Upper lobe of left lung (tissue), 4 donors: Measurements from ENCODE around the gene ALPK1.

Experiments used
- CTCF ChIP-seq, 6 experiments: fragments of 450-650 bp in 4 of 6; fragments of 200-600 bp in 2 of 6; sonication (generic) in 2 of 6; IDR thresholded peaks; one replicate each; pipeline ENCODE4 v1.5.1; 2016 to 2019; ENCODE audit warnings: antibody characterized with exemption in 6 of 6
- EP300 ChIP-seq, 4 donors: sonication (generic); formaldehyde crosslinking; IDR thresholded peaks; one replicate each; pipeline ENCODE4 v1.5.1; 2017; ENCODE audit warnings: antibody characterized with exemption in 4 of 4, control low read depth in 2 of 4
- POLR2A ChIP-seq, 4 donors: fragments of 450-650 bp; IDR thresholded peaks; one replicate each; pipeline ENCODE4 v1.5.1; 2016 to 2017; ENCODE audit warnings: antibody characterized with exemption in 4 of 4, mild to moderate bottlenecking in 2 of 4
- POLR2AphosphoS5 ChIP-seq, 2 donors: sonication (generic); formaldehyde crosslinking; IDR thresholded peaks; one replicate each; pipeline ENCODE4 v1.5.1; 2017; ENCODE audit warnings: antibody characterized with exemption in 2 of 2

GRCh38 chr4:112371361-112371760 is 74.2 kb downstream of the ALPK1 start:
- TF ChIP-seq CTCF (IDR thresholded peaks at IDR 0.05) (no peak), POLR2AphosphoS5 (IDR thresholded peaks at IDR 0.05) (no peak), POLR2A (IDR thresholded peaks at IDR 0.05) (no peak), EP300 (IDR thresholded peaks at IDR 0.05) (no peak)
